ENCODE data around the gene GAS6.

Gene GAS6

DNA sequence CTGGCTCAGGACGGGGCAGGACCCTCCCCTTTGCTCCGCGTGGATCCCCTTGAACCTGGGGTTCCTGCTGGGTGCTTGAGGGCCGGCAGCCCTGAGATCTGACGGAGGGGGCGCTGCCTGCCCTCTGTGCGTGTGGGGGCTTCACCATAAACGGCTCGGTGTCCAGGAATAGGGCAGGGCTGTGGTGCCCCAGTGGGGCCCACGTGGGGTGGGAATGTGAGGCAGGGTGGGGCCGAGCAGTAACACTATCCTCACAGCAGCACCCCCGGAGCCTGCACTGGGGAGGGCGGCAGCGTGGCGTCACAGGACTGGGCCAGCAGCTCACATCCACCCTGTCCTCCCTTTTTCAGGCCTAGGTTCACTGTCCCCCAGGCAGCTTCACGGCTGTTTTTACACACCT, 38.0 kb downstream of the GAS6 start:
- Histone ChIP-seq H3K27ac (ENCODE audit: low read length) (no peak overlapping the region), H3K4me3 (ENCODE audit: low read depth in 1 of 2, low read length in 2 of 2) (no peak overlapping the region), H3K9ac (ENCODE audit: low read depth, low read length) (no peak overlapping the region), H3K27me3 (ENCODE audit: insufficient read depth, low read length, poor library complexity) (no peaks in the 10 kb centered on the region), H3K79me2 (ENCODE audit: insufficient read depth, low read length) (no peaks in the 10 kb centered on the region), H4K20me1 (ENCODE audit: insufficient read depth, low read length) (no peaks in the 10 kb centered on the region), H2AFZ (ENCODE audit: low read depth, low read length) (no peak overlapping the region), H3K4me2 (ENCODE audit: insufficient read depth, low read length) (no peak overlapping the region), H3K9me3 (ENCODE audit: insufficient read depth, low read length, severe bottlenecking) (no peaks in the 10 kb centered on the region), H3K36me3 (ENCODE audit: insufficient read depth, low read length) (no peaks in the 10 kb centered on the region), H3K4me1 (ENCODE audit: insufficient read depth, low read length) (no peaks in the 10 kb centered on the region)
- TF ChIP-seq EZH2 (IDR thresholded peaks at IDR 0.05; ENCODE audit: borderline replicate concordance, low read depth, low read length, severe bottlenecking), result no peak
- TF ChIP-seq, protein P1, sequence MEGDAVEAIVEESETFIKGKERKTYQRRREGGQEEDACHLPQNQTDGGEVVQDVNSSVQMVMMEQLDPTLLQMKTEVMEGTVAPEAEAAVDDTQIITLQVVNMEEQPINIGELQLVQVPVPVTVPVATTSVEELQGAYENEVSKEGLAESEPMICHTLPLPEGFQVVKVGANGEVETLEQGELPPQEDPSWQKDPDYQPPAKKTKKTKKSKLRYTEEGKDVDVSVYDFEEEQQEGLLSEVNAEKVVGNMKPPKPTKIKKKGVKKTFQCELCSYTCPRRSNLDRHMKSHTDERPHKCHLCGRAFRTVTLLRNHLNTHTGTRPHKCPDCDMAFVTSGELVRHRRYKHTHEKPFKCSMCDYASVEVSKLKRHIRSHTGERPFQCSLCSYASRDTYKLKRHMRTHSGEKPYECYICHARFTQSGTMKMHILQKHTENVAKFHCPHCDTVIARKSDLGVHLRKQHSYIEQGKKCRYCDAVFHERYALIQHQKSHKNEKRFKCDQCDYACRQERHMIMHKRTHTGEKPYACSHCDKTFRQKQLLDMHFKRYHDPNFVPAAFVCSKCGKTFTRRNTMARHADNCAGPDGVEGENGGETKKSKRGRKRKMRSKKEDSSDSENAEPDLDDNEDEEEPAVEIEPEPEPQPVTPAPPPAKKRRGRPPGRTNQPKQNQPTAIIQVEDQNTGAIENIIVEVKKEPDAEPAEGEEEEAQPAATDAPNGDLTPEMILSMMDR (IDR thresholded peaks at IDR 0.05; ENCODE audit: borderline replicate concordance, extremely low read depth, low read length, poor library complexity, severe bottlenecking), result no peak
- no peak for ATAC-seq (ENCODE audit: insufficient read depth, low read depth)
- no peak for DNase-seq

DNA sequence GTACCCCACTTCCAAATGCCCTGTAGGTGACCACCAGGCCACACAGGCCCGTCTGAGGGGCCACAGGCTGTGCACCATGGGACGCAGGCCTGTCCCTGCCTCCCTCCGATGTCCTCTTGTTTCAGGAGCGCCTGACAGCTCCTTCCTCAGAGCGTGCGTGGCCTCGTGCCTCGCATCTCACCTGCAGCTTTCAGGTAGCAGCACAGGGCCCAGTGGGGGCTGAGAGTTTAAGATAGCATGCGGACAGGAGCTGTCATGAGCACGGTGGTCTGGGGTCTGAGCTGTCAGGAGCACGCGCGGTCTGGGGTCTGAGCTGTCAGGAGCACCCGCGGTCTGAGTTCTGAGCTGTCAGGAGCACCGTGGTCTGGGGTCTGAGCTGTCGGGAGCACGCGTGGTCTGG, 40.1 kb downstream of the GAS6 start:
- TF ChIP-seq, protein P1 (IDR thresholded peaks at IDR 0.05; ENCODE audit: borderline replicate concordance, extremely low read depth, low read length, poor library complexity, severe bottlenecking), result no peak
- no peak for TF ChIP-seq EZH2 (IDR thresholded peaks at IDR 0.05; ENCODE audit: borderline replicate concordance, low read depth, low read length, severe bottlenecking)
- Histone ChIP-seq H3K27ac (ENCODE audit: low read length) (no peak overlapping the region), H3K9ac (ENCODE audit: low read depth, low read length) (no peak overlapping the region), H3K4me3 (ENCODE audit: low read depth in 1 of 2, low read length in 2 of 2) (no peak overlapping the region), H2AFZ (ENCODE audit: low read depth, low read length) (no peak overlapping the region), H3K9me3 (ENCODE audit: insufficient read depth, low read length, severe bottlenecking) (no peaks in the 10 kb centered on the region), H3K27me3 (ENCODE audit: insufficient read depth, low read length, poor library complexity) (no peaks in the 10 kb centered on the region), H3K79me2 (ENCODE audit: insufficient read depth, low read length) (no peaks in the 10 kb centered on the region), H4K20me1 (ENCODE audit: insufficient read depth, low read length) (peaks cover 6% of the 10 kb centered on the region), H3K4me1 (ENCODE audit: insufficient read depth, low read length) (no peaks in the 10 kb centered on the region), H3K36me3 (ENCODE audit: insufficient read depth, low read length) (no peaks in the 10 kb centered on the region), H3K4me2 (ENCODE audit: insufficient read depth, low read length) (no peak overlapping the region)
- no peak for DNase-seq
- ATAC-seq (ENCODE audit: insufficient read depth, low read depth), result no peak

DNA sequence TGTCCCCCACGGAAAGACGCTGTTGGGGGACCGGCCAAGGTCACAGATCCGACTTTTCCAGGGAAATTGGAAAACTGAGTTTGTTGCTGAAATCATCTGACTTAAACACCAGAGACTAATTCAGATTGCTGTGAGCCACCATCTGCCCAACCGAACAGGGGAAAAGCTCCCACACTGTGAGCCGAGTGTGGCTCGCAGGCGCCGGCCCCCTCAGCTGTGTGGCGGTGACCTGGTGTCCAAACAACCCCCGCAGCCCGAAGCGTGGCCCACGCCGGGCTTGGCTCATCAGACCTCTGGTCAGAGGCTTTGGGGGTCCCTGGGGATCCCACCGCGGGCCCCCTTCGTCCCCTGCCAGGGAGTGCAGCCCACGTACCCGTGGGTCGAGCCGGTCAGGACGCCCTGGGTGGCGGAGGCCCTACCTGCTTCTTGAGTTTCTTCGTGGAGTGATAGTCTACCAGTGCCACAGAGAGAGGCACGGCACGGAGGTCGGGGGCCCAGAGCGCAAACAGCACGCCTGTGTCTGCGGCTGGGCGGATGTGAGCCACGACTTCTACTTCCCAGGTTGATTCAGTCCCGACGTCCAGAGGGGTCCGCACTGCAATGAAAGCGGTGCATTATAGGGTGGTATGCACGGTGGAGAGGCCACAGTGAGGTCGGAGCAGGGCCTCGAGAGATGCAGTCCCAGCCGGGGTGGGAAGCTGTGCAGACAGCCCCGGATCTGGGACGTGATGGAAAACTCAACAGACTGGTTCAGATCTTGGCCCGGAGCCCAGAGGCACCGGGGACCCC, 40.7 kb downstream of the GAS6 start:
- Histone ChIP-seq H3K27me3 (ENCODE audit: insufficient read depth, low read length, poor library complexity) (no peaks in the 10 kb centered on the region), H3K9me3 (ENCODE audit: insufficient read depth, low read length, severe bottlenecking) (no peaks in the 10 kb centered on the region), H3K4me1 (ENCODE audit: insufficient read depth, low read length) (no peaks in the 10 kb centered on the region), H3K36me3 (ENCODE audit: insufficient read depth, low read length) (no peaks in the 10 kb centered on the region), H3K4me3 (ENCODE audit: low read depth in 1 of 2, low read length in 2 of 2) (no peak overlapping the region), H2AFZ (ENCODE audit: low read depth, low read length) (no peak overlapping the region), H3K27ac (ENCODE audit: low read length) (no peak overlapping the region), H3K4me2 (ENCODE audit: insufficient read depth, low read length) (no peak overlapping the region), H3K9ac (ENCODE audit: low read depth, low read length) (no peak overlapping the region), H4K20me1 (ENCODE audit: insufficient read depth, low read length) (peaks cover 6% of the 10 kb centered on the region), H3K79me2 (ENCODE audit: insufficient read depth, low read length) (no peaks in the 10 kb centered on the region)
- TF ChIP-seq, protein P1 (IDR thresholded peaks at IDR 0.05; ENCODE audit: borderline replicate concordance, extremely low read depth, low read length, poor library complexity, severe bottlenecking), result no peak
- no peak for TF ChIP-seq EZH2 (IDR thresholded peaks at IDR 0.05; ENCODE audit: borderline replicate concordance, low read depth, low read length, severe bottlenecking)
- DNase-seq (no peak), ATAC-seq (ENCODE audit: insufficient read depth, low read depth) (no peak)

All from DND-41 (cell line).